Activated CD4-positive, alpha-beta T cell treated with anti-CD3 and anti-CD28 coated beads, Interleukin-2, amount 10 ng/mL, durations not matched to agents 7 days and 5 days (primary cell): ENCODE results near the gene LRIG1. TPM values are rescaled to one million over a fixed set of nuclear protein-coding genes. Genes with fewer than 3 reads are reported as not detected.

Experiments
- CTCF ChIA-PET: fragments of 350-600 bp; sonication (Branson Sonifier 250); formaldehyde crosslinking; loops from one replicate; lab custom pipeline; 2021; ENCODE audit warnings: antibody characterized with exemption; lab: Charles Lee
- POLR2A ChIA-PET: fragments of 350-600 bp; sonication (Branson Sonifier 250); formaldehyde crosslinking; loops from one replicate; lab custom pipeline; 2021; ENCODE audit warnings: antibody characterized with exemption; lab: Charles Lee
- DNase-seq: peaks from one replicate; pipeline ENCODE4 v3.0.0-alpha.2; 2020
- H3K27ac Mint-ChIP-seq: one replicate; pipeline ENCODE4 v1.8.0; 2021; ENCODE audit warnings: mild to moderate bottlenecking, moderate library complexity, mixed read lengths
- H3K27me3 Mint-ChIP-seq: one replicate; pipeline ENCODE4 v1.8.0; 2021; ENCODE audit warnings: mixed read lengths
- H3K36me3 Mint-ChIP-seq: one replicate; pipeline ENCODE4 v1.8.0; 2021; ENCODE audit warnings: low read depth, mixed read lengths
- H3K4me1 Mint-ChIP-seq: one replicate; pipeline ENCODE4 v1.8.0; 2021; ENCODE audit warnings: mixed read lengths
- H3K4me3 Mint-ChIP-seq: one replicate; pipeline ENCODE4 v1.8.0; 2021; ENCODE audit warnings: mild to moderate bottlenecking, moderate library complexity, mixed read lengths
- H3K9me3 Mint-ChIP-seq: one replicate; pipeline ENCODE4 v1.8.0; 2021; ENCODE audit warnings: mixed read lengths
- total RNA-seq, 2 experiments: library from RNA; stranded (reverse); gene quantifications; one replicate each; pipeline ENCODE4 v1.2.3, GENCODE V29; 2021

Gene LRIG1
- total RNA-seq, 2 experiments from 2014 or later = 26.1 to 26.4 TPM

- DNase-seq = no peak
- H3K36me3 Mint-ChIP-seq = peaks cover 3% of the 10 kb centered on the region
- no peaks in the 10 kb centered on the region for H3K9me3 Mint-ChIP-seq
- H3K4me1 Mint-ChIP-seq = peaks cover 52% of the 10 kb centered on the region
- ChIA-PET CTCF (interaction anchor here (0.7 to 1.1 kb wide), 2 partner anchors 10 to 314 kb away, joined by 3 to 7 read pairs; no protein-coding TSS in a partner anchor), POLR2A (no interaction called here)
- H3K27me3 Mint-ChIP-seq = peaks cover 37% of the 10 kb centered on the region
- peak overlapping the region; percentile 71 for H3K4me3 Mint-ChIP-seq
- H3K27ac Mint-ChIP-seq = peak overlapping the region; percentile 26
These were observed 842 bp upstream of the LRIG1 start for GRCh38 chr3:66501483-66502244.

- CTCF ChIA-PET = interaction anchor here (1.1 kb wide), 2 partner anchors 9 to 30 kb away, joined by 3 to 5 read pairs; no protein-coding TSS in a partner anchor
- Mint-ChIP-seq H3K27me3 (peaks cover 31% of the 10 kb centered on the region), H3K36me3 (peaks cover 3% of the 10 kb centered on the region), H3K4me3 (peak overlapping the region; percentile 92), H3K9me3 (no peaks in the 10 kb centered on the region), H3K27ac (peak overlapping the region; percentile 92), H3K4me1 (peaks cover 69% of the 10 kb centered on the region)
- POLR2A ChIA-PET = no interaction called here
- peak; percentile 40 for DNase-seq
These were observed 794 bp downstream of the LRIG1 start for GRCh38 chr3:66499881-66500575.

DNA sequence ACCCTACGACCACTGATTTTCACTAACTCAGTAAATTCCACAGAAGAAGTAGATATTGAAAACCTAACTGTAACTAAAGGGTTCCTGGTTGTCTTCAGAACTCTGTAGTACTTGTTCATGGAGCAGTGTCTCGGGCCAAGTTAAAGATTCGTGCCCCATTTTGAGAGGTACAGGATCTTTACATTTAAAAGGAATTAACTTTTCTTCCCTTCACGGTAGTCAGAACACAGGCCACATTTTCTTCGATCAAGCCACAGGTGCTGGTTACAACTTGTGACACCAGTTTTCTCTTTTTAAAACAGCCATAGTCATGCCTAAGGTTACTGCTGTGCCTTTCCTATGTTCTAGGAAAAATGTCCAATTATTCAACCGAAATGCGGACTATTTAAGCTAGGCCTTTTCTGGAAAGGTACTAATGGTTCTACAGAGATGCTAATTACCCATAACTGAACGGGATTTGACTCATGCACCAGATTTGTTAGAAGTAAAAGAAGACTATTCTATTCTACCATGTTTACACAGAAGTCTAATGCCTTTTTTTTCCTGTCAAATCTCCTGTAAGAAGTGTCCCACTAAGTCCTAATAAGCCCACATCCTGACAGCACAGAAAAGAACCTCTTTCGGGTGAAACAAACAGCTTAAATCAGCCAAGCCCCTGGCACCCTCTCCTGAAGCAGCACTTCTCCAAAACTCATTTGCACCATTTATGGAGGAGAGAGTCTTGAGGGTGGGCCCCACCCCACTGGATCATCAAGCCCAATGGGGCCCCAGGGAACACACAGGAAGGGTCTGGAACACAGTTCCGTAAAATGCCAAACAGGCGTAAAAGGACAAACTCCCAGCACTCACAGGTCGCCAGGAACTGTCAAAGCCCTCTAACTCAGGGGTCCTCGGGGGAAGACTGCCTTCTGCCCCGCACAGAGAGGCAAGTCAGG, 1.9 kb downstream of the LRIG1 start:
- Mint-ChIP-seq H3K9me3 (no peaks in the 10 kb centered on the region), H3K4me1 (peaks cover 78% of the 10 kb centered on the region), H3K36me3 (peaks cover 5% of the 10 kb centered on the region), H3K27ac (peak overlapping the region; percentile 72), H3K27me3 (peaks cover 27% of the 10 kb centered on the region), H3K4me3 (peak overlapping the region; percentile 92)
- DNase-seq = no peak
- ChIA-PET CTCF (interaction anchor here (0.7 to 0.9 kb wide), 2 partner anchors 11 to 91 kb away, joined by 3 read pairs; no protein-coding TSS in a partner anchor), POLR2A (no interaction called here)

DNA sequence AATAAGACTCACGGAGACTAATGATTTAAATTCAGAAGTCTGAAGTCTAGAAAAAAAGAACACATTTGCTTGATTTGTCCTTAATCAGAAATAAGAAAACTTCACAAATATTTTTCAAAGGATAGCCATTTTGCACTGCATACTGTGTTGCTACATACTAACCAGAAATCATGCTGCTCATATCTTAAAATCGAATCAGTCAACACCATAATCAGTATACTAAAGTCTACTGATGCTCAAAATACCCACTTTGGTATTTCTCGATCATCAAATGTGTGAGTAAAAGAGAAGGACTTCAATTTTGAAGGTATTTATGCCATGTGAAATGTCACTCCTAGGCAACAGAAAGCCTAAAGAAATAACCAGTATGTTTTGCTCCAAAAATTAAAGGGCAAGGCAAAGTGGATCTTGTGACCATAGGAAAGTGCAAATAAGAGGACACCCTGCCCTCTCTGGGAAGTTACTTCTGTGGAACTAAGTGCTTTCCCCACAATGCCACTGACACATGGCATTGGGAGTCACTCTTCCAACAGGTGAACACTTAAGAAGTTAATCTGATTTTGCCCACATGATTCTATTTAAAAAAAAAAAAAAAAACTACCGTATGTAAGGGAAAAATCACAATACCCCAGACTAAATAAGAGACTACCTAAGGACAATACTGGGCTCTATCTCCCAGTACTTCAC, 2.7 kb downstream of the LRIG1 start:
- DNase-seq = no peak
- H3K9me3 Mint-ChIP-seq = no peaks in the 10 kb centered on the region
- peak overlapping the region; percentile 72 for H3K27ac Mint-ChIP-seq
- peaks cover 20% of the 10 kb centered on the region for H3K27me3 Mint-ChIP-seq
- H3K36me3 Mint-ChIP-seq = peaks cover 11% of the 10 kb centered on the region
- CTCF ChIA-PET = interaction anchor here (0.9 kb wide), 1 partner anchor 90 kb away, joined by 3 read pairs; no protein-coding TSS in a partner anchor
- peak overlapping the region; percentile 92 for H3K4me3 Mint-ChIP-seq
- POLR2A ChIA-PET = no interaction called here
- H3K4me1 Mint-ChIP-seq = peaks cover 81% of the 10 kb centered on the region

DNA sequence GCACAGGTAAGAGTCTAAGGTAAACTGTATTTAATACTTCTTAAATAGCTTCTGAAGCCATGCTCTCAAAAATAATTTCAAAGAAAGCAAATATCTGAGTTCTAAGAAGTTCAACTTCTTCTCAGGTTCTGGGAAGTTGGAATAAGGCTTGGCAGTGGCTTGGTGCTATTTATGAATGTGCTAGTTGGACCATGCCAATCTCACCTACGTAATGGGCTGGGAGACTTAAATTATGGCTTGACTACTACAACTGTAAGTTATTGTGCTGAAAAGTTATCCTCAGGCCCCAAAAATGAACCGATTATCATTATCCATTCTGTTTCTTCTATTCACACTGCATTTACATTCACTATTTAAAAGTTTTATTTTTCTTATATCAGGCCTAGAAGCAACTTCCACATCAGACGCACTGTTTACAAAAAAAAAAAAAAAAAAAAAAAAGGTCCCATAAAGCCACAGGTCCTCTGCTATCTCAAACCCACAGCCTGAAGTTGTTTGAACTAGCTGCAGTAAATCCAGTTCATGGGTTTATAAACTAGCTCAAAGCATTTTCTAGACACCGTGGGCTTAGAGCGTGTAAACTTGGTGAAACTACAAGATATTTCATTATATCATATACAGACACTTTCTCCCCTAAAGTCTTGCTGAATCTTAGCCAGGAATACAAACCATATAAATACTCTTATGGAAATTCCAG, 3.4 kb downstream of the LRIG1 start:
- CTCF ChIA-PET = interaction anchor here (0.7 kb wide), 1 partner anchor 10 kb away, joined by 4 read pairs; no protein-coding TSS in a partner anchor
- Mint-ChIP-seq H3K27me3 (peaks cover 14% of the 10 kb centered on the region), H3K4me3 (peak overlapping the region; percentile 92), H3K4me1 (peaks cover 82% of the 10 kb centered on the region), H3K36me3 (peaks cover 16% of the 10 kb centered on the region), H3K9me3 (no peaks in the 10 kb centered on the region), H3K27ac (peak overlapping the region; percentile 48)
- DNase-seq = peak; percentile 43
- POLR2A ChIA-PET = no interaction called here

DNA sequence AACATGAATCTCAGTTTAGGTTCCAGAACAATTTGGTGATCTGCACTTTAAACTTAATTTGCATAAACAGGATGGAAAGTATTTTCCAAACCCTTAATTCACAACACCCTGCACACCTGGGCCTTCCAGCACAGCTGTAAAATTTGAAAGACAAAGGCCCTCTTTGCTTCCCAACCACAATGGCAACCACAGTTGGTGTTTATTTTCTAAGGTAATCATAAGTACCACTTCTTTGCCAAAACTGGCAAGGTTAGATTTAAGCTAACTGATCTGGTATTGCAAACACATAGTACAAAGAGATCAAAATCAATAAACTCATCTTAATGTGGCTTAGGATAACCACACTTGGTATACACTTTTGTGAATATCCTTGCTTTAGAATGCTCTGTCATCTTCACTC, 4.1 kb downstream of the LRIG1 start:
- Mint-ChIP-seq H3K4me1 (peaks cover 86% of the 10 kb centered on the region), H3K4me3 (peak overlapping the region; percentile 41), H3K9me3 (no peaks in the 10 kb centered on the region), H3K36me3 (peaks cover 16% of the 10 kb centered on the region), H3K27ac (peak overlapping the region; percentile 38), H3K27me3 (peaks cover 9% of the 10 kb centered on the region)
- ChIA-PET POLR2A (no interaction called here), CTCF (interaction anchor here (0.7 to 1.1 kb wide), 2 partner anchors 11 to 28 kb away, joined by 4 to 5 read pairs; no protein-coding TSS in a partner anchor)
- peak; percentile 34 for DNase-seq

GRCh38 chr3:66496301-66496700, 4.5 kb downstream of the LRIG1 start:
- peaks cover 9% of the 10 kb centered on the region for H3K27me3 Mint-ChIP-seq
- peak overlapping the region; percentile 38 for H3K27ac Mint-ChIP-seq
- peaks cover 16% of the 10 kb centered on the region for H3K36me3 Mint-ChIP-seq
- ChIA-PET CTCF (interaction anchor here (1.1 kb wide), 1 partner anchor 27 kb away, joined by 5 read pairs; no protein-coding TSS in a partner anchor), POLR2A (no interaction called here)
- peaks cover 83% of the 10 kb centered on the region for H3K4me1 Mint-ChIP-seq
- DNase-seq = no peak
- no peaks in the 10 kb centered on the region for H3K9me3 Mint-ChIP-seq
- H3K4me3 Mint-ChIP-seq = peak overlapping the region; percentile 46

DNA sequence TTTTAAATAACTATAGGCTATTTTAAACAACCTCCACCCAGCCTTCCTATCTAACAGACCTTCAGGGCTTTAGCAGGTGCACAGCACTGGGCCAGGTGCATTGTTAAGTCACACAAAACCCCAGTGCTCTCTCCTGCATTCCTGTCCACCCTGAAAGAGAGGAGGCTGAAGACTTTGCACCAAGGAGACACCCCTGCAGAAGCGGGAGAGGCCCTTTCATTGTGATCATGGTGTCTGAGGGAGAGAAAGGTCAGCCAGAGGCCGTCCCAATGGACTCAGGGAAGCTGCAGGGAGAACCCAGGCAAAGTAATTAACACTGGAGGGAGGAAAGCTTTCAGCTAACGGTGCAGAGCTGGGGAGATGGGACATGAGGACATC, 5.2 kb downstream of the LRIG1 start:
- CTCF ChIA-PET = interaction anchor here (0.8 to 2.6 kb wide), 4 partner anchors 13 to 88 kb away, joined by 3 to 16 read pairs (median 6); no protein-coding TSS in a partner anchor

GRCh38 chr3:66494959-66495667, 5.7 kb downstream of the LRIG1 start:
- no peak for DNase-seq
- peaks cover 16% of the 10 kb centered on the region for H3K36me3 Mint-ChIP-seq
- no peaks in the 10 kb centered on the region for H3K9me3 Mint-ChIP-seq
- peak overlapping the region; percentile 58 for H3K27ac Mint-ChIP-seq
- H3K4me3 Mint-ChIP-seq = peak overlapping the region; percentile 21
- peaks cover 91% of the 10 kb centered on the region for H3K4me1 Mint-ChIP-seq
- POLR2A ChIA-PET = no interaction called here
- peaks cover 9% of the 10 kb centered on the region for H3K27me3 Mint-ChIP-seq
- CTCF ChIA-PET = interaction anchor here (0.8 to 2.6 kb wide), 5 partner anchors 9 to 88 kb away, joined by 3 to 16 read pairs (median 5); no protein-coding TSS in a partner anchor

More for the DNA sequence above, 5.2 kb downstream of the LRIG1 start:
- Mint-ChIP-seq H3K4me1 (peaks cover 86% of the 10 kb centered on the region), H3K9me3 (no peaks in the 10 kb centered on the region), H3K27me3 (peaks cover 9% of the 10 kb centered on the region), H3K4me3 (no peak overlapping the region), H3K27ac (peak overlapping the region; percentile 58), H3K36me3 (peaks cover 16% of the 10 kb centered on the region)
- no peak for DNase-seq
- POLR2A ChIA-PET = no interaction called here

GRCh38 chr3:66493458-66494099, 7.2 kb downstream of the LRIG1 start:
- ChIA-PET CTCF (interaction anchor here (0.6 to 2.6 kb wide), 6 partner anchors 8 to 99 kb away, joined by 3 to 16 read pairs (median 6); no protein-coding TSS in a partner anchor), POLR2A (no interaction called here)
- H3K27ac Mint-ChIP-seq = peak overlapping the region; percentile 42
- peaks cover 14% of the 10 kb centered on the region for H3K36me3 Mint-ChIP-seq
- no peak for DNase-seq
- H3K4me3 Mint-ChIP-seq = no peak overlapping the region
- H3K27me3 Mint-ChIP-seq = peaks cover 2% of the 10 kb centered on the region
- H3K4me1 Mint-ChIP-seq = peaks cover 94% of the 10 kb centered on the region
- H3K9me3 Mint-ChIP-seq = no peaks in the 10 kb centered on the region
